ENCODE measurements around the gene MYCL. TPM values are rescaled to one million over a fixed set of nuclear protein-coding genes. Genes with fewer than 3 reads are reported as not detected.

Gene MYCL
- total and polyA plus RNA-seq, 2 of the 8 experiments (the other 6 are each of a cell fraction or from before 2014, with no cell fraction given): 20.3 to 28.8 TPM

- no peak for DNase-seq (ENCODE audit: low read depth in 1 of 2, low spot score in 2 of 2)
Observed at GRCh38 chr1:39933956-39934941, 32.5 kb upstream of the MYCL start.

More at GRCh38 chr1:39933956-39934941, 32.5 kb upstream of the MYCL start:
- H2AFZ ChIP-seq (ENCODE audit: low read length): no peak overlapping the region
- H3K18ac ChIP-seq (ENCODE audit: extremely low read depth, low read length): no peak overlapping the region
- no peaks in the 10 kb centered on the region for H3K27me3 ChIP-seq (replicated peaks in 1 of 4; ENCODE audit: control insufficient read depth in 3 of 4, extremely low read depth in 1 of 4, insufficient read depth in 3 of 4, low read length in 3 of 4)
- H2BK120ac ChIP-seq (replicated peaks; ENCODE audit: low read depth, low read length): no peak overlapping the region
- H3K9ac ChIP-seq (replicated peaks in 1 of 4; ENCODE audit: extremely low read depth in 1 of 4, low read depth in 3 of 4, low read length in 3 of 4): no peak overlapping the region
- H3K9me3 ChIP-seq (ENCODE audit: insufficient read depth in 2 of 2, low read depth in 1 of 2, low read length in 1 of 2): no peaks in the 10 kb centered on the region
- H2BK20ac ChIP-seq (ENCODE audit: low read length): no peak overlapping the region
- H4K5ac ChIP-seq (ENCODE audit: insufficient read length, low read depth, low read length): no peak overlapping the region
- no peaks in the 10 kb centered on the region for H3K79me2 ChIP-seq (ENCODE audit: control insufficient read depth in 1 of 2, insufficient read depth in 2 of 2, low read length in 2 of 2)
- no peaks in the 10 kb centered on the region for H4K20me1 ChIP-seq (replicated peaks in 1 of 2; ENCODE audit: control insufficient read depth in 1 of 2, insufficient read depth in 2 of 2, low read length in 2 of 2)
- no peak overlapping the region for H2BK5ac ChIP-seq (ENCODE audit: low read depth, low read length)
- no peak overlapping the region for H2AK5ac ChIP-seq (ENCODE audit: low read depth, low read length)
- no peak overlapping the region for H3K23ac ChIP-seq (ENCODE audit: insufficient read length)
- H3K36me3 ChIP-seq (ENCODE audit: control insufficient read depth in 2 of 4, insufficient read depth in 4 of 4, low read length in 3 of 4): no peaks in the 10 kb centered on the region
- H3K79me1 ChIP-seq (ENCODE audit: low read depth, low read length): no peaks in the 10 kb centered on the region
- no peak overlapping the region for H2BK15ac ChIP-seq (ENCODE audit: low read length)
- no peak overlapping the region for H3K27ac ChIP-seq (ENCODE audit: low read depth, low read length)
- H3K4me3 ChIP-seq (ENCODE audit: extremely low read depth in 1 of 4, insufficient read depth in 2 of 4, low read depth in 3 of 4, low read length in 4 of 4): no peak overlapping the region
- H4K8ac ChIP-seq (ENCODE audit: extremely low read depth, insufficient read depth, low read length): no peak overlapping the region
- POLR2A ChIA-PET (ENCODE audit: partially characterized antibody): interaction anchor here (2.2 kb wide), 1 partner anchor 37 kb away, joined by 5 read pairs; no protein-coding TSS in a partner anchor
- CTCF ChIA-PET (ENCODE audit: partially characterized antibody): interaction anchor here (0.8 to 4.8 kb wide), 9 partner anchors 9 to 98 kb away, joined by 3 to 39 read pairs (median 5); no protein-coding TSS in a partner anchor
- TF ChIP-seq TAF7 (optimal IDR thresholded peaks at IDR 0.05; ENCODE audit: borderline replicate concordance, low read depth, low read length) (no peak), CEBPB (IDR thresholded peaks at IDR 0.05; ENCODE audit: low read depth, low read length) (peak; percentile 48; the same call in 1 of the 2 replicates)
- H3K4me2 ChIP-seq (ENCODE audit: insufficient read depth in 1 of 2, low read depth in 2 of 2, low read length in 2 of 2): no peak overlapping the region
- FAIRE-seq: no peak
- 91% methylated on average over 12 of the region's 12 CpGs; no CpG with 5 or more reads in 1 of the 2 experiments for WGBS, 2 experiments (ENCODE audit: extremely low coverage in 1 of 2, insufficient coverage in 1 of 2, insufficient read length in 1 of 2, insufficient replicate concordance in 2 of 2, low coverage in 1 of 2, low lambda C conversion rate in 2 of 2, missing lambda C conversion rate in 1 of 2)
- no peaks in the 10 kb centered on the region for H3K4me1 ChIP-seq (replicated peaks in 1 of 4; ENCODE audit: control insufficient read depth in 3 of 4, insufficient read depth in 4 of 4, low read length in 3 of 4)
- H2BK12ac ChIP-seq (ENCODE audit: low read depth, low read length): no peak overlapping the region
- no peak overlapping the region for H3K14ac ChIP-seq (ENCODE audit: insufficient read length)
- no peak overlapping the region for H3K56ac ChIP-seq (replicated peaks; ENCODE audit: insufficient read length, low read depth, low read length)
- no peaks in the 10 kb centered on the region for H3K23me2 ChIP-seq (ENCODE audit: low read depth, low read length)
- no peak overlapping the region for H3K4ac ChIP-seq (replicated peaks; ENCODE audit: insufficient read length, low read depth, low read length)
- H4K91ac ChIP-seq (replicated peaks; ENCODE audit: insufficient read length, low read length): no peak overlapping the region

Data from H1 (cell line).